Left ventricle myocardium superior (tissue), 1 donor: ENCODE measurements around the gene GJC3. TPM values are rescaled to one million over a fixed set of nuclear protein-coding genes. Genes with fewer than 3 reads are reported as not detected.
"Not testable (repeated sequence)": the region's sequence is repeated elsewhere in the genome, so short reads cannot be mapped to it uniquely, and the experiment has no call there.

Experiments used
- ATAC-seq: fragments of 200-7000 bp; cut with Tn5 transposase; one replicate; pipeline ENCODE4 v1.9.1; 2020; ENCODE audit warnings: mild to moderate bottlenecking, moderate library complexity
- DNase-seq: peaks from one replicate; pipeline ENCODE4 v3.0.0-alpha.2; 2020
- intact Hi-C: fragments of 100-400 bp; cut with micrococcal nuclease; formaldehyde crosslinking; loops from one replicate; pipeline ENCODE4 v1.11.0; 2022
- total RNA-seq: library from RNA; stranded (reverse); fragmentation: NEBNext Ultra II Directional; extraction: Animal tissue kit (Norgen Biotek cat#: 25700); gene quantifications from one replicate; pipeline ENCODE4 v1.2.1, GENCODE V29; 2021
- donor health status: DM: no; HTN: yes; CAD: no; lungs with severe emphysema.

Gene GJC3
- total RNA-seq, 1 donor from 2014 or later, result 0.30 TPM

- intact Hi-C loops, ATAC-seq, DNase-seq: not testable (repeated sequence)
These were observed 41.1 kb downstream of the GJC3 start for GRCh38 chr7:99888366-99888765.

- intact Hi-C loops, result no loop called here
- ATAC-seq (no peak), DNase-seq (no peak)
These were observed 48.0 kb downstream of the GJC3 start for GRCh38 chr7:99881370-99881769.

DNA sequence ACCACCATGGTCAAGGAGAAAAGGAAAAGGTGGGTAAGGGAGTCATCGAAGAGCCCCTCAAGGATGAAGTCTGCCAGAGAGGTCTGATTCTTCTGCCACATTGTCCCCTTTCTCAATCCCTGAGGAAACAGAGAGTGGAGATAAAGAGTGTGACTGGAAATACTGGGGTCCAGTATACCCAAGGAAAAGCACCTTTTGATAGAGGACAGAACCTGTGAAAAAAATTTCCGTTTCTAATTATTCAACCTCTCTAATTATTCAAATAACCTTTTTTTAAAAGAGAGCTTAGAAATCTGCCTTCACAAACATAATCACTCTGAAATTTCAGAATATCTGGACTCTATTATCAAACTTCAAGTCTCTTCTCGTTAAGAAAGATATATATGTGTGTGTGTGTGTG lies 52.5 kb downstream of the GJC3 start, which contains the start of gene OR2AE1:
OR2AE1 (minus strand) TSS at position 101 of the 400 bp plus-strand sequence; CDS start at position 101, 0 bp downstream.
- no peak for DNase-seq
- intact Hi-C loops, result no loop called here
- ATAC-seq, result no peak

DNA sequence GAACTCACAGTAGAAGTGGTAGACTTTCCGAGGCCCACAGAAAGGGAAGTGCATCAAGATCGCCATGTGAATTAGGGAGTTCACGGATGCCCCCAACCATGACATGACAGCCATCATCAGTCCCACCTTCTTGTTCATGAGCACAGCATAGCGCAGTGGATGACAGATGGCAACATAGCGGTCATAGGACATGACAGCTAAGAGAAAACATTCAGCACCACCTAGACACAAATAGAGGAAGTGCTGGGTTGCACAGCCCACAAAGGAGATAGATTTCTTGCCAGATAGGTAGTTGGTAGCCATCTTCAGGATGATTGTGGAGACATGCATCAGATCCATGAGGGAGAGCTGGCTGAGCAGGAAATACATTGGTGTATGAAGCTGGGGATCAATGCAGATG lies 52.9 kb downstream of the GJC3 start:
- intact Hi-C loops, result no loop called here
- ATAC-seq (no peak), DNase-seq (no peak)

Other genes starting within 250 kb of the GJC3 start
- gene CYP3A5, start 249.6 kb downstream of the GJC3 start, total RNA-seq, result 0.25 TPM
- not detected for gene CYP3A7, start 194.4 kb downstream of the GJC3 start, total RNA-seq
- not detected for gene CYP3A4, start 145.4 kb downstream of the GJC3 start, total RNA-seq
- gene CYP3A43, start 101.6 kb downstream of the GJC3 start, total RNA-seq, result not detected
- gene OR2AE1, start 52.6 kb downstream of the GJC3 start, total RNA-seq, result not detected
- 7.1 TPM for gene TRIM4, start 10.1 kb downstream of the GJC3 start, total RNA-seq
- gene AZGP1, start 46.4 kb upstream of the GJC3 start, total RNA-seq, result 70.9 TPM
- gene ZKSCAN1, start 86.0 kb upstream of the GJC3 start, total RNA-seq, result 33.3 TPM
- gene ZSCAN21, start 120.2 kb upstream of the GJC3 start, total RNA-seq, result 7.7 TPM
- 15.6 TPM for gene ZNF3, start 152.1 kb upstream of the GJC3 start, total RNA-seq
- 126 TPM for gene COPS6, start 159.3 kb upstream of the GJC3 start, total RNA-seq
- 23.9 TPM for gene MCM7, start 171.8 kb upstream of the GJC3 start, total RNA-seq
- gene AP4M1, start 172.0 kb upstream of the GJC3 start, total RNA-seq, result 15.3 TPM
- gene TAF6, start 189.7 kb upstream of the GJC3 start, total RNA-seq, result 31.9 TPM
- 10.8 TPM for gene CNPY4, start 190.0 kb upstream of the GJC3 start, total RNA-seq
- 2.8 TPM for gene MBLAC1, start 197.3 kb upstream of the GJC3 start, total RNA-seq
- gene LAMTOR4, start 219.3 kb upstream of the GJC3 start, total RNA-seq, result 104 TPM
- gene TRAPPC14, start 229.1 kb upstream of the GJC3 start, total RNA-seq, result 6.8 TPM
- 2.0 TPM for gene GAL3ST4, start 239.0 kb upstream of the GJC3 start, total RNA-seq
- 0.35 TPM for gene GPC2, start 247.8 kb upstream of the GJC3 start, total RNA-seq
- 0.74 TPM for gene STAG3, start 248.3 kb upstream of the GJC3 start, total RNA-seq